DOHH2 (cell line): ENCODE data around the gene MLIP.

Experiments
- H3F3A ChIP-seq: fragments of 200-600 bp; sonication (generic), shearing (Covaris generic); 2 replicates; pipeline ENCODE4 v1.6.0; 2016; ENCODE audit warnings: antibody characterized with exemption, mild to moderate bottlenecking; ENCODE audit not compliant: control insufficient read depth, insufficient read depth
- H3K27ac ChIP-seq: fragments of 200-600 bp; sonication (generic); 2 replicates; pipeline ENCODE4 v1.5.1; 2014; ENCODE audit warnings: low read depth, mild to moderate bottlenecking, low read length, moderate library complexity
- H3K27me3 ChIP-seq: fragments of 200-600 bp; sonication (generic); 2 replicates; pipeline ENCODE4 v1.6.1; 2014; ENCODE audit warnings: mild to moderate bottlenecking, low read length, mixed read lengths; ENCODE audit not compliant: control insufficient read depth
- H3K36me3 ChIP-seq: fragments of 200-600 bp; sonication (generic); 2 replicates; pipeline ENCODE4 v1.6.1; 2014; ENCODE audit warnings: mild to moderate bottlenecking, low read length, moderate library complexity, mixed read lengths; ENCODE audit not compliant: control insufficient read depth
- H3K4me1 ChIP-seq: fragments of 200-600 bp; sonication (generic); 2 replicates; pipeline ENCODE4 v1.6.1; 2014; ENCODE audit warnings: mild to moderate bottlenecking, low read length, mixed read lengths; ENCODE audit not compliant: control insufficient read depth
- H3K4me2 ChIP-seq: fragments of 200-600 bp; sonication (generic); 2 replicates; pipeline ENCODE4 v1.6.0; 2014; ENCODE audit warnings: mild to moderate bottlenecking, low read length, moderate library complexity
- H3K4me3 ChIP-seq: fragments of 200-600 bp; sonication (generic); 2 replicates; pipeline ENCODE4 v1.5.1; 2014; ENCODE audit warnings: mild to moderate bottlenecking, low read length, mixed read lengths
- H3K79me2 ChIP-seq: fragments of 200-600 bp; sonication (generic); 2 replicates; pipeline ENCODE4 v1.6.1; 2014; ENCODE audit warnings: mild to moderate bottlenecking, low read length, mixed read lengths; ENCODE audit not compliant: control insufficient read depth
- H3K9me2 ChIP-seq: fragments of 200-600 bp; sonication (generic); replicated peaks from 2 replicates; pipeline ENCODE4 v1.6.1; 2014; ENCODE audit warnings: mild to moderate bottlenecking, low read length, mixed read lengths; ENCODE audit not compliant: control insufficient read depth
- H3K9me3 ChIP-seq: fragments of 200-600 bp; sonication (generic); 2 replicates; pipeline ENCODE4 v1.6.1; 2014; ENCODE audit warnings: antibody characterized with exemption, low read length, mixed read lengths; ENCODE audit not compliant: control insufficient read depth, insufficient read depth
- H4K20me1 ChIP-seq: fragments of 200-600 bp; sonication (generic); 2 replicates; pipeline ENCODE4 v1.6.0; 2014; ENCODE audit warnings: low read depth, mild to moderate bottlenecking, antibody characterized with exemption, low read length, moderate library complexity; ENCODE audit not compliant: control insufficient read depth, insufficient read depth
- EZH2phosphoT487 ChIP-seq: fragments of 200-600 bp; sonication (generic); IDR thresholded peaks from 2 replicates; pipeline ENCODE4 v1.6.1; 2017; ENCODE audit warnings: borderline replicate concordance, mild to moderate bottlenecking, antibody characterized with exemption, low read length, moderate library complexity, mixed read lengths
- TF ChIP-seq, protein P1 (sequence below): fragments of 200-600 bp; sonication (generic); IDR thresholded peaks from one replicate; pipeline ENCODE4 v1.5.1; 2014; ENCODE audit warnings: antibody characterized with exemption, mild to moderate bottlenecking, low read depth, low read length; ENCODE audit not compliant: poor library complexity, severe bottlenecking

MLIP gene

DNA sequence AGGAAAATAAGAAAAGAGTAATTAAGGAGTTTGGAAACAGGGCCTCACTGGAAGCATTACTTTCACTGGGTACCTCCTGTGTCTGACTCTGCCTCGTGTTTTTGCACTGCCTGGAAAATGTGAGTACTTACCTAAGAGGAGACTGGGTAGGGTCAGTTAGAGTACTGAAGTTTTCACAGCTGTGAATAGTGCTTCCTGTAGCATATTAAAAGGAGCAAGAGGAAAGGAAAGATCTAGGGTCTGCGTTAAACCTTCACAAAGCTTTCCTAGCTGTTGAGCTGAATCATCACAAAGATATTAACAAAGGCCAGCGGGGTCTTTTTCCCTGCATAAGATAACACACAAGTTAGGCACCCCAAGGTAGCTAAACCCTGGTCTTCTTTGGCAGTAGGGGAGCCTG, 82.3 kb downstream of the MLIP start:
- Histone ChIP-seq H3K27me3 (no peaks in the 10 kb centered on the region), H4K20me1 (no peaks in the 10 kb centered on the region), H3K4me2 (no peak overlapping the region), H3K79me2 (no peaks in the 10 kb centered on the region), H3K9me3 (no peaks in the 10 kb centered on the region), H3K4me3 (no peak overlapping the region), H3K36me3 (no peaks in the 10 kb centered on the region), H3K9me2 (no peaks in the 10 kb centered on the region), H3K4me1 (no peaks in the 10 kb centered on the region), H3K27ac (no peak overlapping the region), H3F3A (no peaks in the 10 kb centered on the region)
- TF ChIP-seq, protein P1, sequence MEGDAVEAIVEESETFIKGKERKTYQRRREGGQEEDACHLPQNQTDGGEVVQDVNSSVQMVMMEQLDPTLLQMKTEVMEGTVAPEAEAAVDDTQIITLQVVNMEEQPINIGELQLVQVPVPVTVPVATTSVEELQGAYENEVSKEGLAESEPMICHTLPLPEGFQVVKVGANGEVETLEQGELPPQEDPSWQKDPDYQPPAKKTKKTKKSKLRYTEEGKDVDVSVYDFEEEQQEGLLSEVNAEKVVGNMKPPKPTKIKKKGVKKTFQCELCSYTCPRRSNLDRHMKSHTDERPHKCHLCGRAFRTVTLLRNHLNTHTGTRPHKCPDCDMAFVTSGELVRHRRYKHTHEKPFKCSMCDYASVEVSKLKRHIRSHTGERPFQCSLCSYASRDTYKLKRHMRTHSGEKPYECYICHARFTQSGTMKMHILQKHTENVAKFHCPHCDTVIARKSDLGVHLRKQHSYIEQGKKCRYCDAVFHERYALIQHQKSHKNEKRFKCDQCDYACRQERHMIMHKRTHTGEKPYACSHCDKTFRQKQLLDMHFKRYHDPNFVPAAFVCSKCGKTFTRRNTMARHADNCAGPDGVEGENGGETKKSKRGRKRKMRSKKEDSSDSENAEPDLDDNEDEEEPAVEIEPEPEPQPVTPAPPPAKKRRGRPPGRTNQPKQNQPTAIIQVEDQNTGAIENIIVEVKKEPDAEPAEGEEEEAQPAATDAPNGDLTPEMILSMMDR, result no peak
- TF ChIP-seq EZH2phosphoT487, result no peak

- no peaks in the 10 kb centered on the region for H3K36me3 ChIP-seq
- no peak overlapping the region for H3K4me3 ChIP-seq
- H3K4me2 ChIP-seq, result no peak overlapping the region
- no peak for TF ChIP-seq EZH2phosphoT487
- TF ChIP-seq, protein P1, result no peak
- H3K27me3 ChIP-seq, result no peaks in the 10 kb centered on the region
- no peaks in the 10 kb centered on the region for H4K20me1 ChIP-seq
- H3K9me2 ChIP-seq, result no peaks in the 10 kb centered on the region
- no peaks in the 10 kb centered on the region for H3F3A ChIP-seq
- H3K9me3 ChIP-seq, result no peaks in the 10 kb centered on the region
- H3K4me1 ChIP-seq, result no peaks in the 10 kb centered on the region
- no peak overlapping the region for H3K27ac ChIP-seq
- H3K79me2 ChIP-seq, result no peaks in the 10 kb centered on the region
Measured at GRCh38 chr6:54194067-54194466, 82.8 kb downstream of the MLIP start.

- Histone ChIP-seq H3K4me2 (no peak overlapping the region), H3K4me1 (no peaks in the 10 kb centered on the region), H3K27ac (no peak overlapping the region), H3F3A (no peaks in the 10 kb centered on the region), H3K4me3 (no peak overlapping the region), H3K79me2 (no peaks in the 10 kb centered on the region), H4K20me1 (no peaks in the 10 kb centered on the region), H3K27me3 (no peaks in the 10 kb centered on the region), H3K9me2 (no peaks in the 10 kb centered on the region), H3K9me3 (no peaks in the 10 kb centered on the region), H3K36me3 (no peaks in the 10 kb centered on the region)
- TF ChIP-seq, protein P1, result no peak
- TF ChIP-seq EZH2phosphoT487, result no peak
Measured at GRCh38 chr6:54195637-54196036, 84.4 kb downstream of the MLIP start.

- no peak for TF ChIP-seq EZH2phosphoT487
- TF ChIP-seq, protein P1, result no peak
- Histone ChIP-seq H3K4me3 (no peak overlapping the region), H3K27ac (no peak overlapping the region), H3K4me2 (no peak overlapping the region), H3K9me3 (no peaks in the 10 kb centered on the region), H3K4me1 (no peaks in the 10 kb centered on the region), H3K27me3 (no peaks in the 10 kb centered on the region), H4K20me1 (no peaks in the 10 kb centered on the region), H3K36me3 (no peaks in the 10 kb centered on the region), H3F3A (no peaks in the 10 kb centered on the region), H3K9me2 (no peaks in the 10 kb centered on the region), H3K79me2 (no peaks in the 10 kb centered on the region)
Measured at GRCh38 chr6:54196905-54197304, 85.7 kb downstream of the MLIP start.
